Stimulated activated CD4-positive, alpha-beta T cell treated with anti-CD3 and anti-CD28 coated beads, Interleukin-1b, Interleukin-23, amount 100 ng/mL, for 24 hours (primary cell): ENCODE data around the gene HTATSF1.

Source experiments
- DNase-seq, 4 experiments: peaks; one replicate each; pipeline ENCODE4 v3.0.0-alpha.2; 2020; ENCODE audit warnings: low read depth in 4 of 4, low spot score in 1 of 4

The HTATSF1 gene

DNA sequence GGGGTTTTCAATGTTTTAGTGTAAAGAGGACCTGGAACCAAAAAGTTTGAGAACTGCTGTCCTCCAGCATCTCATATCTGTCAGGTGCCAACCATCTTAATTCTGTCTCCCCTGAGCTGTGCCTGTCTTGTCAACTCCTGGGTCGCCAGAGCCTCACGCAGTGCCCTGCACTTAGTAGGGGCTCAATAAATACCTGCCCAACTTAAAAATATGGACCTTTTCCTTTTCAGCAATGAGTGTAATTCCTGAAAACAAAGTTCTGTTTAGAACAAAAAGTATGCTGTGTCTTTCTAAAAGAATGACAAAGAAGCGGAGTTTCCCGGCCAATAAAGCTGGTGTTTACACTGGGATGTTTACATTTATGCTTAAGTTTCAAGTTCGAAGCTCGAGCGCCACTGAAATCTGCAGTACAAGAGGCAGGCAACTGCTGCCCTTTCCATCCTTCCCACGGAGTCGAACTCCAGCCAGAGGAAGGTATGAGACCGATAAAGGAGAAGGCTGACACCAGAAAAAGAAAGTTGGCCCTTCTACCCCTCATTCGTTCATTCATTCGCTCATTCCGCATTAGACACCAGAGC is 1.1 kb upstream of the HTATSF1 start:
- no peak for DNase-seq

DNA sequence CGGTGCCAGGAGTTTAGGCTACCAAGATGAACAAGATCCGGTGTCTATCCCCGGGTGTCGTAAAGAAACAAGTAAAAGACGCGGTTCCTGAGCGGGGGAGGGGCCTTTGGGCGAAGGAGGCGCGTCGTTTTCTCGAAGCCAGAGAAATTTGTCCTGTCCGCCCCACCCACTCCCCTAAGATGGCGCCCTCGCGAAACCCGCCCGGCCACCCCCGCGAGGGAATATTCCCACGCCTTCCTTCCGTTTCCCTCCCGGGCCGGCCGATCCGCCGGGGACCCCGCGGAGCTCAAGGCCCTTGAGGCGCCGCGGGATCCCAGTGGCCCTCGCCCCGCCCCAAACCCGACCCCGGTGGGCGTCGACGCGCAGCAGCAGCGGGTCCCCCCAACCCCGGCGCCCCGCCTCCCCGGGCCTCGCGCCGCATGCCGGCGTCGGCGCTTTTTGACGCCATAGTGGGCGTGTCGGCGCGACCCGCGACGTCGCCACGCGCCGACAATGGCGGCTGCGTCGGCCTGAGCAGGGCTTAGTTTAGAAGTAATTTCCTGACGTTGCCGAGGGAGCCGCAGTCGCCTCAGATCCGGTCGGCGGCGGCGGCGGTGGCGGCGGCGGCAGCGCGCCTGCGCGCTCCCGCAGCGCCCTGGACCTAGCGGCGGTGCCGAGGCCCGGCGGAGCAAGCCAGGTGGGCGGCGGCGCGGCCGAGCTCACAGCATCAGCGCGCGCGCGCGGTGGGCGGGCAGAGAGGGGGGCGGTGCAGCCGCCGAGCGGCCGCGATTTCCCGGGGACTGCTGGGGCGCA is 432 bp upstream of the HTATSF1 start:
- peak; percentile 49 to 80 (median 64) for DNase-seq

DNA sequence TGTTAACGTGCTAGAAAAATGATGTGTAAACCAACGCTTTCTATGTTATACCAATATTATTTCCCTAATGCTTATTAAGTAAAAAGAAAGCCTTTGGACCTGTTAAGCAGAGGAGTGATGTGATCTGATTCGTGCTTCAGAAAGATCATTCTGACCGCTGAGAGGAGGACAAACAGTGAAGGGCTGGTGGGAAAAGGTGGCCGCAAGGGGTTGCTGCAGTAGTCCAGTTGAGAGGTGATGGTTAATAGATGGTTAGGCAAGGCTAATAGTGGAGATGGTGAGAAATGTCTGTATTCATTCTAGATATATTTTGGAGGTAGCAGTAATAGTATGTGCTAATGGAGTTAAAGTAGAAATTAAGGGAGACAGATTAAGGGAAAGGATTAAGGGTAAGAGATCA is 21.7 kb downstream of the HTATSF1 start:
- DNase-seq: no peak

DNA sequence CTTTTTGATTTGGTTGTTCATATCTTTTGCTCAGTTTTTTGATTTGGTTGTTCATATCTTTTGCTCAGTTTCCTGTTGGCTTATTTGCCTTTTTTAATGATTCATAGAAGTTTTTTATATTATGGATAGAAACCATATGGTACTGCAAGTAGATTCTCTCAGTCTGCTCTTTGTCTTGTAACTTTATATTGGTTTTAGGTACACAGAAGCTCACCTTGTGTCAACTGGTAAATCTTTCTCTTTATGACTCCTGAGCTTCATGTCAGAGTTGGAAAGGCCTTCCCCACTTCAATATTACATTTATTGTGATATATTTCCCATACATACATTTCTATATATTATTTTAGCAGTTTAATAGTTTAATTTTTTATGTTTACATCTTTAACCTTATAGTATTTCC is 26.4 kb downstream of the HTATSF1 start:
- no peak for DNase-seq

DNA sequence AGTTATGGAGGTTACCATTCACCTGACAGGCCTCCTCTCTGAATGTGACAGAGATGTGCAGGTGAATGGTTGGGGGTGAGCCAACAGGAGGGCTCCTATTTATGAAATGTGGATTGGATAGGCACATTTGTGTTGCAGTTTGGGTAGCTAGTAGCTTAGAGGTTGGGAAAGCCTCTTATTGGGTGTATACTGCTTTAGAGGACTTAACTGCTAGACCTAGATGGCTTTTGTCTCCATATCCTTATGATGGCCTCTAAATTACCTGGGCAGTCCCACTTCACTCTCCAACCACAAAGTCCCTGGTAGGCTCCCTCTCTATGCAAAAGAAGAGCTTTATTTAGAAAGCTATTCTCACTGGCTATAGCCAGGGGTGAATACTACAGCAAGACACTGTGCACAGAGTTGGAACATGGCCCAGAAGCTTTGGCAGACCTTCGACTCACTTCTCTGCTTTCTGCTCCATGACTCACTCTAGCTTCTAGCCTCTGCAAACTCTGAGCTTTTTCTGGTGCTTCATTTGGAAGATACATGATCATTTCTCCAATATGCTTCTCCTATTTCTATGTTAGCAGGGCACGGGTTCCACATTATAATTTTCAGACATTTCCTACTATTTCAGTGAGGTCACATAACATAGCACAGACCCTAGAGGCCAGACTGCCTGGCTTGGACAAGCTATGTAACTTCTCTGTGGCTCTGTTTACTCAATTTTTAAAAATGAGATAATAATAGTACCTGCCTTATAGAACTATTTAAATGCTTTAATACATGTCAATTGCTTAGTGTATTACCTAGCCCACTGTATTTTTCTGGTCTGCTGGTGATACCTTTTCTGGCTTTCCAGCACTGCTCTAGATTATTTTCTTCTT is 28.6 kb downstream of the HTATSF1 start:
- DNase-seq: no peak

DNA sequence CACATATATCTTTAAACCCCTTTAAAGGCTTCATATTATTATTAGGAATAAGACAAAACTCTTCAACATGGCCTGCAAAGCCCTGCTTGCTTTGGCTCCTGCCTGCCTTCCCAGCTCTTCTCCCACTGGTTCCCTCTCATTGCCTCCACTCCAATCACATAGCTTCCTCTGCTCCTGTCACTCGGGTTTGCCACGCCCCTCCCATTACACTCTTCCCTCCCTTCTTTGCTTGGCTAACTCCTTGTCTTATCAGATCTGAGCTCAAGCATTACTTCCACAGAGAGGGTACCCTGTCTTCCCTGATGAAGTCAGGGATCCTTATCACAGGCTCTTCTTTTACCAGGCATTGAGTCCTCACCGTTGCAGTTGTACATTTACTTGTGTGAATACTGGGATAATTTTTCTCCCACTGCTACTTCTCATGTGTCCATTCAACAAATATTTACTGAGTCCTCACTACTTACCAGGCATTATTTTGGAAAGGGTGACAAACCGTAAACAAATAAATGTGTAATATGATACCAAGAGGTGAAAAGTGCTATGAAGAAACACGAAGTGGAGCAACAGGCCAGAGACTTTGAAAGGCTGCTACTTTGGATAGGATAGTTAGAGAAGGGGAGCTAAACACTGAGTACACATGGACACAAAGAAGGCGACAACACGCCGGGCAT is 31.4 kb downstream of the HTATSF1 start:
- DNase-seq: no peak

DNA sequence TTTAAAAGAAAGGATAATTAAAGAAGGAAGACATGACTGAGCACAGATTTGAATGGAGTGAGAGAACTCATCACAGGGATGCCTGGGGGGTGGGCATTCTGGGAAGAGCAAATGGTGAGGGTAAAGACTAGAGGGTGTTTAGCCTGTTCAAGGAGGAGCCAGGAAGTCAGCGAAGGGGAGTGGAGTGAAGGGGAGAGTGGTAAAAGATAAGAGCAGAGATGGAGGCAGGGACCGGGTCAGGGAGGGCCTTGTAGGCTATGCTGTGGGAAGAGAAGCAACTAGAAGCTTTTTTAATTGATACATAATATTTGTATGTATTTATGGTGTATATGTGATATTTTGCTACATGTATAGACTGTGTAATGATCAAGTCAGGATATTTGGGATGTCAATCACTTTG is 32.4 kb downstream of the HTATSF1 start:
- DNase-seq: no peak

DNA sequence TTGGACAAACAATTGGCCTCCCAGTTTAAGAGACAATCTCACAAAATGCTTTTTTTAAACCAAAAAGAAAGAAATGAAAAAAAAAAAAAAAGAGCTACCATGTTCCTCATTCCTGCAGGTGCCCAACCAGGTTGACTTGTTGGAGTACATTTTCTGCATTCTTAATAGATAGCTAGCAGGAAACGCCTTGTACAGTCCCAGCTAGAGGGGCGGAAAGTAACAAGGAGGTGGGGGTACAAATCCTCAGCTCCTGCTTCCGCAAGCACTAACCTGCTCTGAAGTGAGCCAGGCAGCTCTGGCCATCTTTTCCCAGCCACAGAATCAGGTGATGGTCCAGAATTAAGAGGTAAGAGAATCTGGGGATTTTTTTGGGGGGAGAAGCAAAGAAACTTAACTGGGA is 34.6 kb downstream of the HTATSF1 start, which contains the start of gene VGLL1:
Gene VGLL1, plus strand, starts transcription at position 265 of the 400 bp plus-strand sequence. CDS start 3,806 bp downstream, outside the sequence.
- no peak for DNase-seq

DNA sequence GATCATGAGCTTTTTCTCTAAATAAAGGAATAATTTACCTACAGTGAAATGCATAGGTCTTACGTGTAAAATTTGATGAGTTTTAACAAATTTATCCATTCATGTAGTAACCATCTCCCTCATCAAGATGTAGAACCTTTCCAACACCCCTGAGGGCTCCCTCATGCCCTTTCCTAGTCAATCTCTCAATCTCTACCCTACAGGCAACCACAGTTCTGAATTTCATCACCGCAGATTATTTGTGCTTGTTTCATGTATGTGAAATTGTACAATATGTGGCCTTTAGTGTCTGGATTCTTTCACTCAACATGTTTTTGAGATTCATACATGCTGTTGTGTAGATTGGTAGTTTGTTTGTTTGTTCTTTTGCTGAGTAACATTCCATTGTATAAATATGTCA is 36.7 kb downstream of the HTATSF1 start:
- no peak for DNase-seq

DNA sequence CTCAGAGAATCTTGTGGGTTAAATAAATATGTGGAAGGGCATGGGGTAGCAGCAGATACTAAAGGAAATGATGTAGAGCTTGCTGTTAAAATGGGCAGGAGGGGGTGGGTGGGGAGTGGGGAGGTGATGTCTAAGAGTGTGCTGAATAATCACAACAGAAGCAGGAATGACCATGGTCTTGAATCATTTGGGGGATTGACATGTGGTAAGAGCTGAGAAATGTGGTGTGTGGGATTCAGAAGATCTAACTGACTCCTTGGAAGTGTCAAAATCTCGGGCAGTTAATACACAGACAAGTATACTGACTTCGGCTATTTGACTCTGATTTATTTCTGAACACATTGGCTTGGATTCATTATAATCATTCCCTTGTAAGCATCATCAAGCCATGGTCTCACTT is 41.4 kb downstream of the HTATSF1 start:
- no peak for DNase-seq

DNA sequence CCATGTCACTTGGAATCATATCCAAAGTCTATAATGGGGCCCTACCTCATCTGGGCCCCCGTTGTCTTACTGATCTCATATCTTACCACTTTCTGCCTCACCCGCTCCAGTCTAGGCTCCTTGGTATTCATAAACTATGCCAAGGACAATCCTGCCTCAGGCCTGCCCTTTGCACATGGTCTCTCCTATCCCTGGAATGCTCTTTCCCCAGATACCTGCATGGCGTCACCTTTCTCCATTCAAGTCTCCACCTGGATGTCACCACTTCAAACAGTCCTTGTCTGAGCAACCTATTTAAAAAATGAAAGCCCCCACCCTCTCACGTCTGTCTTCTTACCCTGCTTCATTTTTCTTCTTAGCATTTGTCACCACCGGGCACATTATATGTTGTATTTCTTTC is 42.8 kb downstream of the HTATSF1 start:
- DNase-seq: no peak

DNA sequence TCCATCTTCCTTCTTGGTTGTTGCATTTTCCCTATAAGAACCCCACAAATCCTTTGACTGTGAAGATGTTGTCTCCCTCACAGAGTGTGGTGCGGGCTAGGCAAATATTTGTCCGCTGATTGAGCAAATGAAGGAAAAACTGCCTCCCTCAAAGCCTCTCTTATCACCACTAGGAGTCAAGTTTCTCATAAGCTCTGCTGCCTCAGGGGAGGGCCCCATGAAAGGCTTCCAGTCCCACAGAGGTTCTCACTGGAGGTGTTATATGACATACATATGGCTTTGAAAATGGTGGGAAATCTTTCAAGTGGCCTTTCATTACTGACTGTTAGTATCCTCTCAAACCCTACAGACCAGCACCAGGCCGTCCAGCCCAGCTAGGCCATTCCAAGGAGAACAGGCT is 43.9 kb downstream of the HTATSF1 start:
- DNase-seq: no peak

DNA sequence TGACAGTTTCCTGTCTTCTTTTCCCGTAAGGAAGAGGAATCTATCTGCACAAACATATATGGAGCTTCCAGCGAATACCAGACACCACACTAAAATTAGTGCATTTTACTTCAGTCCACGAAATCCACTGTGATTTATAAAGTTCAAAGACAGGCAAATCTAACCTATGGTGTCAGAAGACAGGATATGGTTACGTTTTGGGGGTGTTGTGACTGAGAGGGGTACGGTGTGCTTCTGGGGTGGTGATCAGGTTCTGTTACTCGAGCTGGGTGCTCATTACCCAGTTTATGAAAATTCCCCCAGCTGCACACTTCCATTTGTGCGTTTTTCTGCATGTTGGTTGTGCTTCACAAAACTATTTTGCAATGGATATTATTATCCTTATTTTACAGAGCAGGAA is 44.9 kb downstream of the HTATSF1 start:
- no peak for DNase-seq

DNA sequence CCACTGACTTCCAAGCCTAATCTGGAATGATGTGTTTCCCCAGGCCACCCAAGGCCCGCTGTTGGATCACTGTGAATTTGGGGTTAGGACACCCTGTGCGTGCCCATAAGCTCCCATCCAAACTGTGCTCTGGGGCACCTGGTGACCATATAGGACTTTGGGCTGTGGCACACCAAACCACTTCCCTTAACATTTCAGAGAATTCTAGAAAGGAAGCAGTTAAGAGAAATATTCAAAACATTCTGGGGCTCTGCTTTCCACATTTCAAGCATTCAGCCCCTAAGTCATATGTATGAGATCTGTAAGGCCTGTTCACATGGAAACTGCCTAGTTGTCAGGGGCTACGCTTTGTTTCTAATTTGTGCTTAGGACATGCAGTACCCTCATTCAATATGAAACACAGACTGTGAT is 49.0 kb downstream of the HTATSF1 start:
- DNase-seq: no peak

DNA sequence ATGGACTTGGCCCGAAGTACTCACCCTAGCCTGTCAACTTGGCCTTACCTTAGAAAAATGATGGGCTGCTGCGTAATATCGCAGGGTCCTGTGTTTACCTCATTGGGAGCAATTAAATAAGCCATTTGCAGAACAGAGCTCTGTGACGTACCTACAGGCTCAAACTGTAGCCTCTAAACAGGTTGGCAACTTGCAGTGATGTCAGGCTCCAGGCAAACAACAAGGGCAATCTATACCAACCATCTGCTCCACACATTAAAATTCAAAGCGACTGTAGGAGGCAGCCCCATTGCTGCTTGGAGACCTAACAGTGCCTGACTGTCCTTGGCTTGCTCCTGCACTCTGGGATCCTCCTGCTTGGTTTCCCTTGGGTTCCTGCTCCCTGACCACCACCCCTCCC is 51.8 kb downstream of the HTATSF1 start:
- no peak for DNase-seq

DNA sequence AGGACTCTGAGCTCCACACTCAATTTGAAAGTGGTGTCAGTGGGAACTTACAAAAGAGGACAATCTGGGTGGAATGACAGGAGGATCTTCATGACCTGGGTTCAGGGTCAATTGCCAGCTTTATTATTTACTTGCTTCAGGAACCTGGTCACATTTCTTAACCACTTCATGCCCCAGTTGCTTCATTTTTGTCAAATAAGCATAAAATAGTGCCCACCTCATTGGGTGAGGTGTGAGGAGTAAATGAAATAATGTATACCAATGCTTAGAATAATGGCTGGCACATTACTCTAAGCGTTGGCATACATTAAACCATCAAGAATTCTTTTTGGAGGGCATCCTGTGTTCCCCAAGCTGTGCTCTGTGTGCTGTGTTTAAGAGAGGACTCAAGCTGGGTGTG is 54.0 kb downstream of the HTATSF1 start:
- no peak for DNase-seq

DNA sequence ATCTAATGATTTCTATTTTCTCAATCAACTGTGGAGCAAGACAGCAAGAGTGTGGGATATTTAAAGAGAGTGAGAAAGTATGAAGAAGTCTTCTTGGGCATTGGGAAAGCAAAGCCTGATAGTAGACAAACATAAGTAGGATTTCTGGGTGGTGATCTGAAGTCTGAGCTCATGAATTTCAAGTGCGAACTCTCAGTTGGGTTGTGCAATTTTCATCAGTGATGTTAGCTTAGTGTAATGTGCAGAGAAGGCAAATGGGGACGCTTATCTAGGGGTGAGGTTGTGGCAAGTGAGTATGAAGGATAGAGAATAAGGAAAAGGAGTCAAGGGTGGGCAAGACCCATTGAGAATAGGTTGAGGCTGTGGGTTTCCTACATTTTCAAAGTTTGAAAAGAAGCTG is 58.3 kb downstream of the HTATSF1 start:
- no peak for DNase-seq
